ACC112 (cell line): ENCODE measurements around the gene UFC1.

Source experiments
- H2AFZ ChIP-seq: fragments of 200-600 bp; sonication (generic); one replicate; pipeline ENCODE4 v1.6.0; 2017; ENCODE audit warnings: antibody characterized with exemption, low read length; ENCODE audit not compliant: unreplicated experiment
- H3K27ac ChIP-seq: fragments of 200-600 bp; sonication (generic); 2 replicates; pipeline ENCODE4 v1.5.1; 2014; ENCODE audit warnings: low read depth, mild to moderate bottlenecking, antibody characterized with exemption, low read length, moderate library complexity
- H3K27me3 ChIP-seq: fragments of 200-600 bp; sonication (generic); 2 replicates; pipeline ENCODE4 v1.6.1; 2014; ENCODE audit warnings: mild to moderate bottlenecking, antibody characterized with exemption, low read length, moderate library complexity, mixed read lengths; ENCODE audit not compliant: insufficient read depth
- H3K36me3 ChIP-seq: fragments of 200-600 bp; sonication (generic); 2 replicates; pipeline ENCODE4 v1.6.1; 2016; ENCODE audit warnings: mild to moderate bottlenecking, antibody characterized with exemption, low read length, moderate library complexity, mixed read lengths; ENCODE audit not compliant: insufficient read depth
- H3K4me1 ChIP-seq: fragments of 200-600 bp; sonication (generic); one replicate; pipeline ENCODE4 v1.6.1; 2016; ENCODE audit warnings: low read length, mixed read lengths; ENCODE audit not compliant: insufficient read depth, unreplicated experiment, control insufficient read depth
- H3K4me3 ChIP-seq: fragments of 200-600 bp; sonication (generic); 2 replicates; pipeline ENCODE4 v1.5.1; 2014; ENCODE audit warnings: mild to moderate bottlenecking, low read depth, low read length
- H3K79me2 ChIP-seq: fragments of 200-600 bp; sonication (generic); one replicate; pipeline ENCODE4 v1.6.0; 2016; ENCODE audit warnings: low read length; ENCODE audit not compliant: control insufficient read depth, unreplicated experiment, insufficient read depth

Gene UFC1

GRCh38 chr1:161159913-161160243 is 6.1 kb downstream of the UFC1 start:
- H3K27me3 ChIP-seq = no peaks in the 10 kb centered on the region

GRCh38 chr1:161160671-161161145 is 6.9 kb downstream of the UFC1 start:
- Histone ChIP-seq H3K4me1 (peaks cover 15% of the 10 kb centered on the region), H2AFZ (no peak overlapping the region), H3K27me3 (no peaks in the 10 kb centered on the region), H3K27ac (no peak overlapping the region), H3K4me3 (peak overlapping the region; percentile 87; the same call in 1 of the 2 replicates), H3K36me3 (peaks cover 9% of the 10 kb centered on the region; the same call in 1 of the 2 replicates), H3K79me2 (peaks cover 18% of the 10 kb centered on the region)

More at GRCh38 chr1:161159913-161160243, 6.1 kb downstream of the UFC1 start:
- peak overlapping the region; percentile 87 for H3K4me3 ChIP-seq
- peak overlapping the region; percentile 76 for H2AFZ ChIP-seq
- peaks cover 19% of the 10 kb centered on the region for H3K4me1 ChIP-seq
- H3K36me3 ChIP-seq = peaks cover 9% of the 10 kb centered on the region; the same call in 1 of the 2 replicates
- H3K79me2 ChIP-seq = peaks cover 21% of the 10 kb centered on the region
- peak overlapping the region; percentile 43; the same call in 1 of the 2 replicates for H3K27ac ChIP-seq

- no peaks in the 10 kb centered on the region for H3K27me3 ChIP-seq
- H3K4me3 ChIP-seq = no peak overlapping the region; the same call in 1 of the 2 replicates
- H2AFZ ChIP-seq = no peak overlapping the region
- H3K79me2 ChIP-seq = peaks cover 16% of the 10 kb centered on the region
- H3K36me3 ChIP-seq = peaks cover 9% of the 10 kb centered on the region; the same call in 1 of the 2 replicates
- H3K27ac ChIP-seq = no peak overlapping the region
- peaks cover 15% of the 10 kb centered on the region for H3K4me1 ChIP-seq
Measured at GRCh38 chr1:161161652-161162051, 7.9 kb downstream of the UFC1 start.

GRCh38 chr1:161162052-161162451 is 8.3 kb downstream of the UFC1 start:
- Histone ChIP-seq H3K36me3 (peaks cover 9% of the 10 kb centered on the region; the same call in 1 of the 2 replicates), H3K79me2 (peaks cover 16% of the 10 kb centered on the region), H3K27me3 (no peaks in the 10 kb centered on the region), H3K4me3 (no peak overlapping the region), H2AFZ (no peak overlapping the region), H3K4me1 (peaks cover 15% of the 10 kb centered on the region), H3K27ac (no peak overlapping the region)

DNA sequence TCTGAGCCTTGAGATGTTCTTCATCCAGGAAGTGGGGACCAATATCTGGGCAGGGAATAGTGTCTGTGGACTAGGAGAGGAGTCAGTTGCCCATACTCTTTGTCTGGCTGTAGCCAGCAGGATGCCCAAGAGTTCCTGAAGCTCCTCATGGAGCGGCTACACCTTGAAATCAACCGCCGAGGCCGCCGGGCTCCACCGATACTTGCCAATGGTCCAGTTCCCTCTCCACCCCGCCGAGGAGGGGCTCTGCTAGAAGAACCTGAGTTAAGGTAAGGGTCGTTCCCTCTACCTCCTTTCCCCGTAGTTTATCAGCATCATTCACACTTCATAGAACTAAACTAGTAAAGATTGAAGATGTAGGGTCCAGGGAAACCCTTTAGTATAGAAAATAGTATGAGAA is 9.0 kb downstream of the UFC1 start:
- H3K27me3 ChIP-seq = no peaks in the 10 kb centered on the region

GRCh38 chr1:161163793-161164192 is 10.0 kb downstream of the UFC1 start:
- no peaks in the 10 kb centered on the region for H3K27me3 ChIP-seq
- 0 out of 2 replicates have a peak overlapping the region, but pooled peaks have one; percentile 4 for H3K27ac ChIP-seq
- H2AFZ ChIP-seq = no peak overlapping the region
- no peak overlapping the region for H3K4me3 ChIP-seq
- H3K4me1 ChIP-seq = peaks cover 10% of the 10 kb centered on the region
- H3K79me2 ChIP-seq = peaks cover 16% of the 10 kb centered on the region
- peaks cover 10% of the 10 kb centered on the region; the same call in 1 of the 2 replicates for H3K36me3 ChIP-seq

More for the DNA sequence above, 9.0 kb downstream of the UFC1 start:
- H2AFZ ChIP-seq = no peak overlapping the region
- peaks cover 15% of the 10 kb centered on the region for H3K4me1 ChIP-seq
- H3K4me3 ChIP-seq = no peak overlapping the region
- H3K27ac ChIP-seq = no peak overlapping the region
- H3K79me2 ChIP-seq = peaks cover 16% of the 10 kb centered on the region
- H3K36me3 ChIP-seq = peaks cover 9% of the 10 kb centered on the region; the same call in 1 of the 2 replicates

GRCh38 chr1:161164901-161165610 is 11.3 kb downstream of the UFC1 start:
- H2AFZ ChIP-seq = no peak overlapping the region
- peak overlapping the region; percentile 90 for H3K27ac ChIP-seq
- peaks cover 6% of the 10 kb centered on the region for H3K4me1 ChIP-seq
- H3K79me2 ChIP-seq = peaks cover 9% of the 10 kb centered on the region
- peak overlapping the region; percentile 94; the same call in 1 of the 2 replicates for H3K4me3 ChIP-seq
- no peaks in the 10 kb centered on the region for H3K27me3 ChIP-seq
- H3K36me3 ChIP-seq = peaks cover 14% of the 10 kb centered on the region; the same call in 1 of the 2 replicates

DNA sequence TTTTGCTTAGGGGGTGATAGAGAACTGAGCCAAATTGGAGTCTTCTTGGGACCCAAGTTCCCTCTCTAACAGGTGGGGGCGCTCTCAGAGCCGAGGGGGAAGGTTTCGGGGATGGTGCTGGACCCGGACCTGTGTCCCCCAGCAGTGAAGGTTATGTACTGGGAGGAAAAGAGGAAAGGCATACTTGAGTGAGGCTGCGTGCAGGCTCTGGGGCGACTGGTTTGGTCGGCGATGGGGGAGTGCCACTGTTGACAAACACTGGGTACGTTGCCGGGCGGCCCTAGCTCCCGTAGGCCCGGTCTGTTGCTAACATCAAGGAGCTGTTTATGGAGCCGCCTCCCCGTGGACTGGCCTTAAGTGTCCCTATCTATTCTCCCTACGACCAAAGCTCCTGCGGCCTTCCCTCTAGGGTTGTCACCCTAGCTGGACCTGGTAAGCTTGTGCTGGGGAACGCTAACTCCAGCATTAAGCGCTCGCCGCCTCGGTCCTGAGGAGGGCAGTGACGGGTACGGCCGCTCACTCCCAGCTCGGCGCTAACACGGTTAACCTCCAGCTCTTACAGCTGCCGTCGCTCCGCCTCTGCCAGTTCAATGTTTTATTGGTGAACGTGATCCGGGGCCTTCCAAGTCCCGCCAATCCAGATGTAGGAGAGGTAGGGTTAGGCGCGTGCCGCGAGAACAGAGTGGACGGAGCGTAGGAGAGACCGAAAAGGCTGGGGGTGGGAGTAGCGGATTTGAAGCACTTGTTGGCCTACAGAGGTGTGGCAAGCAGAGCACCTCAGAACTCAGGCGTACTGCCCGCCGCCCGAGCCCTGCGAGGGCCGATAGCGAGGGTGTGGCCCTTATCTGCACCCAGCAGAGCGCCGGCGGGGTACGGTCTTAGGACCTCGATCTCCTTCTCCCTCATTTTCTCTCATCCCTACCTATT is 12.2 kb downstream of the UFC1 start, which contains the start of gene PPOX:
Gene PPOX, plus strand, starts transcription at position 685 of the 927 bp plus-strand sequence. CDS start 422 bp downstream, outside the sequence.
- Histone ChIP-seq H3K79me2 (no peaks in the 10 kb centered on the region), H2AFZ (peak within 1 kb of the TSS; percentile 17), H3K27me3 (no peaks in the 10 kb centered on the region), H3K36me3 (peaks cover 21% of the 10 kb centered on the region; the same call in 1 of the 2 replicates), H3K4me3 (peak within 1 kb of the TSS; percentile 94), H3K27ac (peak within 1 kb of the TSS; percentile 90), H3K4me1 (no peaks in the 10 kb centered on the region)

GRCh38 chr1:161166669-161167548 is 13.1 kb downstream of the UFC1 start:
- Histone ChIP-seq H3K27me3 (no peaks in the 10 kb centered on the region), H3K4me3 (peak overlapping the region; percentile 94), H2AFZ (peak overlapping the region; percentile 17), H3K36me3 (peaks cover 28% of the 10 kb centered on the region; the same call in 1 of the 2 replicates), H3K27ac (peak overlapping the region; percentile 90), H3K4me1 (no peaks in the 10 kb centered on the region), H3K79me2 (no peaks in the 10 kb centered on the region)
